Naive thymus-derived CD8-positive, alpha-beta T cell (primary cell): ENCODE data around the gene PRKG1. TPM values are rescaled to one million over a fixed set of nuclear protein-coding genes. Genes with fewer than 3 reads are reported as not detected.

Experiments used
- ATAC-seq, 2 donors: fragments of 150-1000 bp; cut with Tn5 transposase in 1 of 2; sonication (Bioruptor Pico), chemical (Tn5 transposase) in 1 of 2; 1 replicate in 1 of 2; 2 replicates in 1 of 2; pipeline ENCODE4 v1.10.0; 2021; ENCODE audit warnings: mild to moderate bottlenecking in 2 of 2, moderate library complexity in 2 of 2
- POLR2A ChIA-PET: fragments of 350-600 bp; sonication (Branson Sonifier 250); formaldehyde crosslinking; loops from one replicate; lab custom pipeline; 2021; ENCODE audit warnings: antibody characterized with exemption; lab: Charles Lee
- DNase-seq, 10 donors: peaks; one replicate each; pipeline versions ENCODE4 v3.0.0 to v3.0.0-alpha.2; 2020 to 2022
- H3K27ac Mint-ChIP-seq, 10 donors: one replicate each; pipeline ENCODE4 v1.8.0; 2020 to 2022; ENCODE audit warnings: mild to moderate bottlenecking in 10 of 10, mixed read lengths in 10 of 10, moderate library complexity in 4 of 10, inconsistent platforms in 1 of 10
- H3K27me3 Mint-ChIP-seq, 5 donors: one replicate each; pipeline ENCODE4 v1.8.0; 2021 to 2022; ENCODE audit warnings: mixed read lengths in 5 of 5
- H3K36me3 Mint-ChIP-seq, 3 donors: one replicate each; pipeline ENCODE4 v1.8.0; 2020 to 2022; ENCODE audit warnings: mixed read lengths in 3 of 3, mild to moderate bottlenecking in 2 of 3, inconsistent platforms in 1 of 3
- H3K4me1 Mint-ChIP-seq, 4 donors: one replicate each; pipeline ENCODE4 v1.8.0; 2021 to 2022; ENCODE audit warnings: mixed read lengths in 4 of 4
- H3K4me3 Mint-ChIP-seq, 10 donors: one replicate each; pipeline ENCODE4 v1.8.0; 2020 to 2022; ENCODE audit warnings: mild to moderate bottlenecking in 10 of 10, mixed read lengths in 10 of 10, moderate library complexity in 6 of 10, inconsistent platforms in 1 of 10
- H3K9me3 Mint-ChIP-seq, 9 donors: one replicate each; pipeline ENCODE4 v1.8.0; 2020 to 2022; ENCODE audit warnings: mixed read lengths in 9 of 9, mild to moderate bottlenecking in 3 of 9, inconsistent platforms in 1 of 9, moderate library complexity in 1 of 9
- polyA plus RNA-seq, 3 donors: library from polyadenylated mRNA; unstranded; fragments of 300-500 nt; fragmentation: Illumina TruSeq; gene quantifications; one replicate each; pipeline ENCODE4 v1.2.3, GENCODE V29; 2021
- total RNA-seq, 8 experiments: library from RNA in 2 of 8; stranded (reverse) in 2 of 8; gene quantifications; one replicate each; pipeline ENCODE4 v1.2.3 and lab custom pipeline; 2021 to 2026

PRKG1 gene
- total and polyA plus RNA-seq, 5 experiments from 2014 or later = not detected

DNA sequence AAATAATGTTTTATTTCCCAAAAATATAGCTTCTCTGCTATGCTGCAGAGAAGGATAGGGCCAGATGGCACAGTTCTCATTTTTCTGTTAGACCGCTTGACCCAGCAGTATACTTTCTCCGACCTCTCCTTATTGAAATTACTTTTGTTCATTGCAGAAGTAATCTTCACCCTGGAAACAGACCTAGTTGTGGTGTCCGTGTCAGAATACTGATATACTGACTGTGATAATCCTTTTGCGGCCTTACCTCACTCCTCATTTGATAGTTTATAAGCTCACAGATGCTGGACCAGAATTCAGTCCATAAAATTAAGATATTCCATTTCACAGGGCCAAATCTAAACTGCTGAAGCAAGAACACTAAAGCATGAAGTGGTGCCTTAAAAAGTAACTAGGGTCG is 979.2 kb downstream of the PRKG1 start:
- POLR2A ChIA-PET = no interaction called here
- no peak overlapping the region for H3K4me3 Mint-ChIP-seq
- ATAC-seq (no peak), DNase-seq (no peak)
- H3K4me1 Mint-ChIP-seq = no peaks in the 10 kb centered on the region
- peaks cover 0 to 10% (median 0%) of the 10 kb centered on the region in 9 donors for H3K9me3 Mint-ChIP-seq
- H3K27me3 Mint-ChIP-seq = peaks cover 0 to 13% (median 0%) of the 10 kb centered on the region in 5 donors
- H3K27ac Mint-ChIP-seq = no peak overlapping the region
- H3K36me3 Mint-ChIP-seq = no peaks in the 10 kb centered on the region

DNA sequence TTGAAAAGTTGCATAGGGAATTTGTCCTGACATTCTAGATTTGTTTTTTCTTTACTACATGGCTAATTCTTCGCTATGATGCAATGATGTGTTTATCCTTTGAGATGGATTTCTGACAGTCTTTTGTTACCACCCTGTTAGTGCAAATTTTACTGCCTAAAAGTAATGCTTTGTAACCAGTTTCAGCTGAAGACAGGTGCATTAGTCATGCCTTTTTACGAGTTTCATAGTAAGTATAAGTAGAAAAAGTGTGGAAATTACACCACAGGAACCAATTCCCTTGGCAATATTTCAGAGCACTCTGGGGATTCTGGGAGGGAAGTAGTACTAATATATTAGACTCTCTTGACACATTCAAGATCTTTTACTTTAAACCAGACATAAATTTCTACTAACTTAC is 982.0 kb downstream of the PRKG1 start:
- Mint-ChIP-seq H3K27ac (no peak overlapping the region), H3K36me3 (no peaks in the 10 kb centered on the region), H3K9me3 (peaks cover 0 to 2% (median 0%) of the 10 kb centered on the region in 9 donors), H3K27me3 (no peaks in the 10 kb centered on the region), H3K4me3 (no peak overlapping the region), H3K4me1 (no peaks in the 10 kb centered on the region)
- no peak for DNase-seq
- ATAC-seq = no peak
- POLR2A ChIA-PET = no interaction called here

DNA sequence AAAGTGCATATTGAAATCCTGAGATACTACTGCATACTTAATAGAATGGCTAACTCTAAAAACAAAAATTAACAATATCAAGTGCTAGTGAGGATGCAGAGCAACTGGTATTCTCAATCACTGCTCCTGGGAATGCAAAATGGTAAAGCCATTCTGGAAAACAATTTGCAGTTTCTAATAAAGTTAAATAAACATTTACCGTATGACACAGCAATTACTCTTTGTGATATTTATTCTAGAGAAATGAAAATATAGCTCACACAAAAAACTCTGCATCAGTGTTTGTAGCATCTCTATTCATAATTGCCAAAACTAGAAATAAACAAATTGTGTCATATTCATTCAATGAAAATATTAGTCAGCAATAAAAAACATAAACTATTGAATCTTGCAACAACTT is 984.8 kb downstream of the PRKG1 start:
- Mint-ChIP-seq H3K4me1 (no peaks in the 10 kb centered on the region), H3K4me3 (no peak overlapping the region), H3K36me3 (no peaks in the 10 kb centered on the region), H3K27me3 (no peaks in the 10 kb centered on the region), H3K9me3 (peaks cover 0 to 2% (median 0%) of the 10 kb centered on the region in 9 donors), H3K27ac (no peak overlapping the region)
- POLR2A ChIA-PET = no interaction called here
- DNase-seq (no peak), ATAC-seq (no peak)

DNA sequence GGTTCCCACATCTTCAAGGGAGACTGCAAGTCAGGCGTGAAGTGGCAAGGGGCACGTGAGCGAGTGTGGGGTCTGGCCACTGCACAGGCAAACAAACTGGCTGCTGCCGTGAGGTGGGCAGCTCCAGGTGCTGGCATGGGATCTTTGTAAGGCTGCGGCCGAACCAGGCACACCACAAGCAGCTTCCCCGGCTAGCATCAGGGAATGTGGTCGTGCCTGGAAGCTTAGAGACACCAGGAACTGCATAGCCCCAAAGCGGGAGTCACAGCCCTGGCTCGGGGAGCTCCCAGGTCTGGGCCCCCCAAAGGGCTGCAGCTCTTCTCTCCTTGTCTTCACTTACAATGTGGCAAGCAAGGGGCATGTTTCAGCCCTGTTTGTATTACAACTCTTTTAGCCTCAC is 988.9 kb downstream of the PRKG1 start:
- H3K27me3 Mint-ChIP-seq = peaks cover 0 to 4% (median 0%) of the 10 kb centered on the region in 5 donors
- DNase-seq = no peak
- peaks cover 0 to 2% (median 0%) of the 10 kb centered on the region in 9 donors for H3K9me3 Mint-ChIP-seq
- no peak for ATAC-seq
- H3K4me1 Mint-ChIP-seq = no peaks in the 10 kb centered on the region
- no peak overlapping the region for H3K27ac Mint-ChIP-seq
- H3K36me3 Mint-ChIP-seq = no peaks in the 10 kb centered on the region
- POLR2A ChIA-PET = no interaction called here
- H3K4me3 Mint-ChIP-seq = no peak overlapping the region

DNA sequence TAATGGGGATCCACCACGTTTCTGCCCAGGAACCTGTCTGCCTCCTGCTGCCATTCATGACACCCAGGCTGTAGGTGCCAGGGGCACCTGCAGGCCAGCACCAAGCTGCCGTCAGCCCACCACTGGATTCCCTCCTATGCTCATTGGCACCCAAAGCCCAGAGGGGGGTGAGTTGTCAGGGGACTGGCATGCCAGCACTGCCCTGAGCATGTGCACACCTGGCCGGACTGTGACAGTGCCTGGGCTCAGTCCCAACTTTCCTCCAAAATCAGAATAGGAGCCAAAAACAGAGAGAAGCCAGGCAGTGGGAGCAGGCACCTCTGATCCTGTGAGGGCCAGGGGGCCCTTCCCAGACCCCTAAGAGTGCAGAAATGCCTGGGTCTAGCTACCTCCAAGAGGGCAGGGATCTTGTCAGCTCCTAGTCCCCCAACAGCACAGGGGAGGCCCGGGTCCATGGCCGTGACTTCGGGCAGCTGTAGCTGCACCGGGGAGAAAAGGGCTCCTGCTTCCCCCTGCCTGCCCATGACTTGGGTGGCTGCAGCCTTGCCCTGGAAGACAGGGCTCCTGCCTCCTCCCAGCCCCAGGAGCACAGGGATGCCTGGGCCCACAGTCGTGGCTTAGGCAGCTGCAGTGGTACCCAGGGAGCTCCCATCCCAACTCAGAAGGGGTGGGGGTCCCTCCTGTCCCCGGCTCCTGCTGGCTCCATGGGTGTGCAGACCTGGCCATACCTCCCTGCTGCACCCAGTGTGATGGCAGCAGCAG is 990.0 kb downstream of the PRKG1 start:
- H3K9me3 Mint-ChIP-seq = peaks cover 0 to 4% (median 0%) of the 10 kb centered on the region in 9 donors
- H3K36me3 Mint-ChIP-seq = no peaks in the 10 kb centered on the region
- no peak overlapping the region for H3K4me3 Mint-ChIP-seq
- no peak overlapping the region for H3K27ac Mint-ChIP-seq
- H3K27me3 Mint-ChIP-seq = peaks cover 0 to 4% (median 0%) of the 10 kb centered on the region in 5 donors
- ATAC-seq (no peak), DNase-seq (peak in 1 of 10 donors; percentile 50)
- POLR2A ChIA-PET = no interaction called here
- no peaks in the 10 kb centered on the region for H3K4me1 Mint-ChIP-seq

DNA sequence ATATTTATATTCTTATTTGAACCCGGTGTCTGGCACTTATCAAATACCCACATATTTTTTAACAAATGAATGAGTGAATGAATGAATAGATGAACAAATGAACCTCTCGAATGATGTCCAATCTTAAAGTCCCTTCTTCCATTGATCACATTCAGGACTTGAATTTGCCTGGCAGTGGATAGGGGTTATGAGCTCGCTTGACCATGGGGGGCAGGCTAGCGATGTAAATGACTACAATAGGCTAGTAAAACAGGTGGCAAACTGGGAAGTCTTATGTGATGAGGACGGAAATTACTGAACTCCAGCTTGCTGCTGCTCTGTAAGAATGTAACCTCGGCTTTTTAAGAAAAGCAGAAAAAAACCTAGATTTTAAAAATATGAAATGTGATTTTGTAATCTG is 992.1 kb downstream of the PRKG1 start:
- POLR2A ChIA-PET = no interaction called here
- H3K4me1 Mint-ChIP-seq = peaks cover 0 to 1% (median 0%) of the 10 kb centered on the region in 4 donors
- peaks cover 0 to 4% (median 0%) of the 10 kb centered on the region in 5 donors for H3K27me3 Mint-ChIP-seq

DNA sequence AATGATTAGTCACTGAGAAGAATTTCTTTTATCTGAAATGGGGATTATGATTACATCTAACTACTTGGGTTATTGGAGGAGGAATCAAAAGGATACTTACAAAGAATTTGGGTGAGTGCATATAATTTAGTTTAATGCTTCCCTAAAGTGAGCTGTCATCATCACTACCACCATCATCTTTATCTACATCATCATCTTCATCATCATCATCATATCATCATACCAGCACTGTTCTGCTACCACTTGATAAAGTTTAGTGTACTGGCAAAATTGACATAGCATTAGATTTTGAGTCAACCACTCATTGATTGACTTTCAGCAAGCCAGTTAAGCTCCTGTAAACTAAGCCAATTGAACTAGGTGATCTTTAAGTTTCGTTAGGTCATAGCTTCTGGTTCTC is 994.2 kb downstream of the PRKG1 start:
- POLR2A ChIA-PET = no interaction called here
- DNase-seq = no peak
- ATAC-seq = no peak
- peaks cover 0 to 8% (median 0%) of the 10 kb centered on the region in 5 donors for H3K27me3 Mint-ChIP-seq
- peaks cover 0 to 1% (median 0%) of the 10 kb centered on the region in 4 donors for H3K4me1 Mint-ChIP-seq
- no peak overlapping the region for H3K27ac Mint-ChIP-seq
- no peak overlapping the region for H3K4me3 Mint-ChIP-seq
- peaks cover 0 to 8% (median 0%) of the 10 kb centered on the region in 9 donors for H3K9me3 Mint-ChIP-seq
- H3K36me3 Mint-ChIP-seq = no peaks in the 10 kb centered on the region

More for the DNA sequence above, 992.1 kb downstream of the PRKG1 start:
- Mint-ChIP-seq H3K9me3 (peaks cover 0 to 5% (median 0%) of the 10 kb centered on the region in 9 donors), H3K36me3 (no peaks in the 10 kb centered on the region), H3K4me3 (no peak overlapping the region), H3K27ac (no peak overlapping the region)
- DNase-seq = no peak
- ATAC-seq = no peak

DNA sequence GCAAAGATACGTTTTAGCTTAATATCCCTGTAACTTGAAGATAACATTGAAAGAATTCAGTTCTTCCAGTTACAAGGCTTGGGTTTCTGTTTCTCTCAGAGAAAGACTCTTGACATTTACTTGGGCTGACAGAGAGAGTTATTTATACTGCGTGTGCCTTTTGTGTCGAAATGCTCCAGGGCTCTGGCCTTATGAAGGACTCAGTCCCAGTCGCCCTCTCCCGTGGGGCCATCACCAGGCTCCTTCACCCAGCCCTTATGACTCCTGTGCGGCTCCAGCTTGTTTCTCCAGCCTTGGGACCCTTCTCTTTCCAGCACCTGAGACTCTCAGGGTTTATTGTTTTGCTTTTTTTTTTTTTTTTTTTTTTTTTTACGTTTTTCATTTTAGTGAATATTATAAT is 997.5 kb downstream of the PRKG1 start:
- H3K36me3 Mint-ChIP-seq = no peaks in the 10 kb centered on the region
- H3K4me1 Mint-ChIP-seq = peaks cover 0 to 1% (median 0%) of the 10 kb centered on the region in 4 donors
- no peak overlapping the region for H3K27ac Mint-ChIP-seq
- ATAC-seq = no peak
- H3K27me3 Mint-ChIP-seq = peaks cover 0 to 4% (median 0%) of the 10 kb centered on the region in 5 donors
- H3K4me3 Mint-ChIP-seq = no peak overlapping the region
- peaks cover 0 to 8% (median 0%) of the 10 kb centered on the region in 9 donors for H3K9me3 Mint-ChIP-seq
- POLR2A ChIA-PET = no interaction called here
- no peak for DNase-seq

DNA sequence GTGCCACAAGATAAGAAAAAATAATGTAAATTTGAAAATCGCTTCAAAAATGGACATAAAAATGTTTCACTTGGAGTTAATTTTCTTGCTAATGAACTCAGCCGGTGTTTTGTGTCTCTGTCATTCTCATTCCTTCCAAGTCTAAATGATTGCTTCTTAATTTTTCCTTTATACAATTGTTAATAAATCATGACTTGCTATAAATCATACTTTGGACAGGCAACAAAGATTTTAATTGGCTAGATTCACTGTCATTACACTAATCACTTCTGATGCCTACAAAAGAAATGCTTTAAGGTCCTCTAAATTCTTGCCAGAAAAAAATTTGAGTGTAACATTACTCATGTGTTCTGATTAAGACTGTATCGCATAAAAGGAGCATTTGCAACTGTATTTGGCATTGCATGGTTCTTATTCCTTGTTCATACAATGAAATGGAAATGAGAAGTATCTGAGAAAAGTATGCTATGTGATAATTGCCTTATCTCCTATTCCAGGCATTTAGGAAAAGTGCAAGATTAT is 1000.3 kb downstream of the PRKG1 start:
- Mint-ChIP-seq H3K4me3 (no peak overlapping the region), H3K9me3 (peaks cover 0 to 5% (median 0%) of the 10 kb centered on the region in 9 donors), H3K27me3 (peaks cover 0 to 4% (median 0%) of the 10 kb centered on the region in 5 donors), H3K36me3 (no peaks in the 10 kb centered on the region), H3K4me1 (peaks cover 0 to 1% (median 0%) of the 10 kb centered on the region in 4 donors), H3K27ac (no peak overlapping the region)
- ATAC-seq (no peak), DNase-seq (no peak)
- POLR2A ChIA-PET = no interaction called here

DNA sequence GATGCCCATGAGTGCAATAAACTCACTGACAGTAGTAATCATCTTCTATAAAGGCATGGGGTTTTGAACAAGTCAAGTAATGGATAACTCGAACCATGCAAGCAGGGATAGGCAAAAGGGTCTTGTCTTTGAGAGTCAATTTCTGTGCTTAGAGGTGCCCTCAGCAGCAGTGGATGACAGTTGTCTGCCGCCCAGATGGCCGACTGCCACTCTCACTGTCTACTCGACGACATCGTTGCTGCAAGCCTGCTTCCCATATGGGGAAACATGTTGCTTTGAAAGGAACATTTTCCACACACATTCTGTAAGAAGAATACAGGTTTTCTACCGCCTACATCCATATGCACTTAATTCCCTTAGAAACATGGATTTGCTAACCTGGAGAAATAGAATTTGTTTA is 1003.5 kb downstream of the PRKG1 start:
- Mint-ChIP-seq H3K4me3 (no peak overlapping the region), H3K36me3 (no peaks in the 10 kb centered on the region), H3K27me3 (peaks cover 0 to under 1% (median 0%) of the 10 kb centered on the region in 5 donors), H3K27ac (no peak overlapping the region), H3K4me1 (no peaks in the 10 kb centered on the region), H3K9me3 (peaks cover 0 to 2% (median 0%) of the 10 kb centered on the region in 9 donors)
- DNase-seq = no peak
- no peak for ATAC-seq
- POLR2A ChIA-PET = no interaction called here

DNA sequence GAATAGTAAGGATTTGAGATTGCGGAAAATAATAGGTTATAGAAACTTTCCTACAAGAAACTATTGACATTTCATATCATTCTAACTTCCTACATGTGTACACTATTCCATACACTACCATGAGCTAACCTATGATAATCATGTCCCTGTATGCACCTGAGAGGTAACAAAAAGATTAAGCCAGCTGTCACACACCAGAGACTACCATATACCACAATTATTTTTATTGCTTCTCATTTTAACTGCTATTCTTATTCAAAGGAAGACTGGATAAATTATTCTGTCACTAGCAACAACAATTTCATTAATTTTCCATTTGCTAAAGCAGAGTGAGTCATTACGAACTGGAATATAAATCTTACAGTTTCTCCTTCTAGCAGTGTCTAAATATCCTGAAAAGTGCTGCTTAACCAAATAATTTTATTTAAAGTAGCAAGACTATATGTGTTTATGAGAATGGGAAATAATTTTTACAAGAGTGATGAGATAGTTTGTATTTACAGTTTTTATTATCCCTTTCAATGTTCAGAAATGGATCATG is 1004.2 kb downstream of the PRKG1 start:
- POLR2A ChIA-PET = no interaction called here
- Mint-ChIP-seq H3K27me3 (no peaks in the 10 kb centered on the region), H3K27ac (no peak overlapping the region), H3K4me1 (no peaks in the 10 kb centered on the region), H3K9me3 (peaks cover 0 to 2% (median 0%) of the 10 kb centered on the region in 9 donors), H3K36me3 (no peaks in the 10 kb centered on the region), H3K4me3 (no peak overlapping the region)
- ATAC-seq = no peak
- no peak for DNase-seq

DNA sequence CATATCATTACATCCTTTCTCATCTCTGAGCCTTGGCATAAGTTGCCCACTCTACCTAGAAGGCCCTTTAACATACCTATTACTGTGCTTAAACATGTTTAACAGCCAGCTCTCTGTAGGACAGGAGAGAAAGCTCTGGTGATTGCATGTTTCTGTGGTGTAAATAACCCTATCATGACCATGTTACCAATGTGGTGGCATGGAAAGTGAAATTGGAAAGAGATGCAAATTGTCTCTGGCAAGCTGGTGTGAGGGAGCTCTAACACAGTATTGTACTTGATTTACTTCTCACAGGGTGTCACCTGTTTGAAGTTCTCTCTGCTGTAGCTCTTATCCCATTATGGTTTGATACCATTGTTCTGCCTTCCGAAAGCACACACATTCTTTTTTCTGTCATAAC is 1008.0 kb downstream of the PRKG1 start:
- POLR2A ChIA-PET = no interaction called here
- H3K27ac Mint-ChIP-seq = no peak overlapping the region
- no peaks in the 10 kb centered on the region for H3K4me1 Mint-ChIP-seq
- no peak for ATAC-seq
- DNase-seq = no peak
- no peak overlapping the region for H3K4me3 Mint-ChIP-seq
- no peaks in the 10 kb centered on the region for H3K36me3 Mint-ChIP-seq
- H3K27me3 Mint-ChIP-seq = peaks cover 0 to 2% (median 0%) of the 10 kb centered on the region in 5 donors
- no peaks in the 10 kb centered on the region for H3K9me3 Mint-ChIP-seq

DNA sequence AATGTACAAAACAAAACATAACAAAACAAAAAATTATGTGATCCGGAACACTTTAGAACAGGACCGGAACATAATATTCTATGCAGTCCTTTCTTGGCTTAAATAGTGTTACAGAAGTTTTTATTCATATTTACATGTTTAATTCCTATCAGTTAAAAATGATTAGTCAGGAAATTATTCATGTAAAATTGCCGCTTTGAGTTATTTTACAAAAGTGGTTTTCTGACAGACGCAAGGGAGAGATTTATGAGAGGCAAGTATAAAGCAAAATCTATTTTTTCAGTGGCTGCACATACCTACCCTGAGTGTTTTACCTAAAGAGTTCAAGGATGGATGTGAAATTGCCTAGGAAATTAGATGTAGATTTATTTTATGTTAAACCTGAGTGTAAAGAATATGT is 1009.1 kb downstream of the PRKG1 start:
- H3K27me3 Mint-ChIP-seq = peaks cover 0 to 2% (median 0%) of the 10 kb centered on the region in 5 donors
- H3K27ac Mint-ChIP-seq = no peak overlapping the region
- no peaks in the 10 kb centered on the region for H3K36me3 Mint-ChIP-seq
- no peaks in the 10 kb centered on the region for H3K4me1 Mint-ChIP-seq
- ATAC-seq (no peak), DNase-seq (no peak)
- POLR2A ChIA-PET = no interaction called here
- no peak overlapping the region for H3K4me3 Mint-ChIP-seq
- no peaks in the 10 kb centered on the region for H3K9me3 Mint-ChIP-seq
